Psoas muscle (tissue), 8 donors: ENCODE measurements around the gene NFATC2. TPM values are rescaled to one million over a fixed set of nuclear protein-coding genes. Genes with fewer than 3 reads are reported as not detected.

ENCODE experiments used
- ATAC-seq, 4 donors: fragments of 200-7000 bp; cut with Tn5 transposase; one replicate each; pipeline ENCODE4 v1.9.1; 2020; ENCODE audit warnings: moderate library complexity in 3 of 4, mild to moderate bottlenecking in 2 of 4
- DNase-seq, 2 donors: peaks; one replicate each; pipeline ENCODE4 v3.0.0-alpha.2; 2020
- H3K27ac ChIP-seq: fragments of 200-600 bp; one replicate; pipeline ENCODE4 v1.8.0; 2022
- H3K27me3 ChIP-seq, 3 donors: fragments of 200-600 bp in 1 of 3; one replicate each; pipeline versions ENCODE4 v1.6.1 to v1.8.0; 2013 to 2022; ENCODE audit warnings: low read length in 2 of 3, mild to moderate bottlenecking in 2 of 3, moderate library complexity in 1 of 3; ENCODE audit not compliant: insufficient read depth in 3 of 3
- H3K36me3 ChIP-seq, 2 donors: fragments of 200-600 bp in 1 of 2; one replicate each; pipeline versions ENCODE4 v1.6.1 to v1.8.0; 2013 to 2022; ENCODE audit warnings: low read depth in 1 of 2, mild to moderate bottlenecking in 1 of 2, moderate library complexity in 1 of 2; ENCODE audit not compliant: insufficient read depth in 1 of 2
- H3K4me1 ChIP-seq: fragments of 200-600 bp; one replicate; pipeline ENCODE4 v1.8.0; 2022
- H3K4me3 ChIP-seq: fragments of 200-600 bp; one replicate; pipeline ENCODE4 v1.8.0; 2022; ENCODE audit warnings: mild to moderate bottlenecking
- H3K9me3 ChIP-seq: fragments of 200-600 bp; one replicate; pipeline ENCODE4 v1.8.0; 2022
- CTCF ChIP-seq: fragments of 200-600 bp; IDR thresholded peaks from one replicate; pipeline ENCODE4 v1.8.0; 2022; ENCODE audit warnings: antibody characterized with exemption
- WGBS, 3 donors: extraction: QIAGEN DNeasy Blood & Tissue Kit; methylation state at CpG; one replicate each; pipeline versions ENCODE4 v1.1.6 to v1.1.7; 2013; 5-methylcytosine and 5-hydroxymethylcytosine counted together
- intact Hi-C, 2 donors: fragments of 100-400 bp; cut with DNase I; formaldehyde crosslinking; loops; one replicate each; pipeline versions ENCODE4 v1.11.0 to v1.14.2; 2022
- polyA plus RNA-seq, 3 donors: library from polyadenylated mRNA; stranded (reverse); fragments of 200-250 nt; gene quantifications; one replicate each; pipeline ENCODE4 v1.2.3, GENCODE V29; 2013
- total RNA-seq, 4 donors: library from RNA; stranded (reverse); fragmentation: NEBNext Ultra II Directional in 2 of 4; extraction: Animal tissue kit (Norgen Biotek cat#: 25700) in 2 of 4; gene quantifications; one replicate each; pipeline versions ENCODE4 v1.2.1 to v1.2.4, GENCODE V29; 2021 to 2023
- donor health status: healthy with polysubstance abuse.
- donor health status: DM: no; HTN: no; CAD: no; lungs with moderate emphysema.
- donor health status: Bipolar disorder and iron deficiency.
- donor health status: healthy.
- donor health status: DM: yes; HTN: yes; CAD: no.
- donor health status: DM: no; HTN: no; CAD: no.
- donor health status: DM: no; HTN: no; CAD: no.
- donor health status: DM: yes; HTN: yes; CAD: no.

NFATC2 gene
- total and polyA plus RNA-seq, 7 donors = 0.18 to 3.1 (median 0.64) TPM

GRCh38 chr20:51437182-51437924 lies 105.2 kb downstream of the NFATC2 start:
- H3K27me3 ChIP-seq = no peaks in the 10 kb centered on the region
- H3K27ac ChIP-seq = no peak overlapping the region
- no peaks in the 10 kb centered on the region for H3K9me3 ChIP-seq
- H3K4me3 ChIP-seq = no peak overlapping the region
- H3K36me3 ChIP-seq = peaks cover 0 to 24% of the 10 kb centered on the region in 2 donors
- 97 to 99% (median 99%) methylated on average over 7 of the region's 7 CpGs for WGBS, 3 donors
- ATAC-seq (no peak), DNase-seq (no peak)
- no peaks in the 10 kb centered on the region for H3K4me1 ChIP-seq
- intact Hi-C loops = no loop called here
- TF ChIP-seq CTCF = no peak

- no peak for TF ChIP-seq CTCF
- 93 to 94% (median 94%) methylated on average over 6 of the region's 6 CpGs for WGBS, 3 donors
- intact Hi-C loops = no loop called here
- Histone ChIP-seq H3K4me3 (no peak overlapping the region), H3K27me3 (no peaks in the 10 kb centered on the region), H3K36me3 (peaks cover 0 to 31% of the 10 kb centered on the region in 2 donors), H3K27ac (no peak overlapping the region), H3K9me3 (no peaks in the 10 kb centered on the region), H3K4me1 (peaks cover 6% of the 10 kb centered on the region)
- ATAC-seq (peak in 1 of 4 donors; percentile 66), DNase-seq (no peak)
These were observed 107.8 kb downstream of the NFATC2 start for GRCh38 chr20:51434580-51435247.

GRCh38 chr20:51434026-51434425 lies 108.5 kb downstream of the NFATC2 start:
- Histone ChIP-seq H3K4me3 (no peak overlapping the region), H3K27me3 (no peaks in the 10 kb centered on the region), H3K4me1 (peaks cover 6% of the 10 kb centered on the region), H3K9me3 (no peaks in the 10 kb centered on the region), H3K36me3 (peaks cover 0 to 31% of the 10 kb centered on the region in 2 donors), H3K27ac (no peak overlapping the region)
- TF ChIP-seq CTCF = no peak
- no peak for ATAC-seq
- no peak for DNase-seq
- intact Hi-C loops = no loop called here
- WGBS, 3 donors = 92 to 95% (median 93%) methylated on average over 2 of the region's 2 CpGs

GRCh38 chr20:51432875-51433274 lies 109.6 kb downstream of the NFATC2 start:
- peaks cover 6% of the 10 kb centered on the region for H3K4me1 ChIP-seq
- no peak for DNase-seq
- H3K4me3 ChIP-seq = no peak overlapping the region
- H3K9me3 ChIP-seq = no peaks in the 10 kb centered on the region
- no peak for TF ChIP-seq CTCF
- intact Hi-C loops = no loop called here
- ATAC-seq = no peak
- no peaks in the 10 kb centered on the region for H3K27me3 ChIP-seq
- no peak overlapping the region for H3K27ac ChIP-seq
- 96 to 99% (median 96%) methylated on average over 3 of the region's 3 CpGs for WGBS, 3 donors
- peaks cover 0 to 31% of the 10 kb centered on the region in 2 donors for H3K36me3 ChIP-seq
